ENCODE measurements around the gene COMMD10.

Gene COMMD10

GRCh38 chr5:116303340-116303739, 218.5 kb downstream of the COMMD10 start:
- Mint-ChIP-seq H3K4me3 (no peak overlapping the region), H3K27ac (no peak overlapping the region), H3K27me3 (no peaks in the 10 kb centered on the region), H3K9me3 (peaks cover 30% of the 10 kb centered on the region), H3K36me3 (ENCODE audit: low read depth) (peaks cover 88% of the 10 kb centered on the region), H3K4me1 (no peaks in the 10 kb centered on the region)
- DNase-seq (no peak), ATAC-seq (no peak)

GRCh38 chr5:116303810-116304209, 219.0 kb downstream of the COMMD10 start:
- H3K9me3 Mint-ChIP-seq = peaks cover 31% of the 10 kb centered on the region
- peaks cover 84% of the 10 kb centered on the region for H3K36me3 Mint-ChIP-seq (ENCODE audit: low read depth)
- H3K4me3 Mint-ChIP-seq = no peak overlapping the region
- H3K27me3 Mint-ChIP-seq = no peaks in the 10 kb centered on the region
- DNase-seq = no peak
- no peak overlapping the region for H3K27ac Mint-ChIP-seq
- no peaks in the 10 kb centered on the region for H3K4me1 Mint-ChIP-seq
- ATAC-seq = no peak

- no peaks in the 10 kb centered on the region for H3K4me1 Mint-ChIP-seq
- ATAC-seq = no peak
- DNase-seq = no peak
- no peak overlapping the region for H3K4me3 Mint-ChIP-seq
- H3K36me3 Mint-ChIP-seq (ENCODE audit: low read depth) = peaks cover 88% of the 10 kb centered on the region
- H3K27me3 Mint-ChIP-seq = no peaks in the 10 kb centered on the region
- H3K27ac Mint-ChIP-seq = no peak overlapping the region
- peaks cover 40% of the 10 kb centered on the region for H3K9me3 Mint-ChIP-seq
These were observed 221.1 kb downstream of the COMMD10 start for GRCh38 chr5:116305899-116306298.

GRCh38 chr5:116306846-116307245, 222.0 kb downstream of the COMMD10 start:
- H3K27ac Mint-ChIP-seq = no peak overlapping the region
- H3K36me3 Mint-ChIP-seq (ENCODE audit: low read depth) = peaks cover 90% of the 10 kb centered on the region
- ATAC-seq = no peak
- H3K9me3 Mint-ChIP-seq = peaks cover 45% of the 10 kb centered on the region
- H3K4me1 Mint-ChIP-seq = no peaks in the 10 kb centered on the region
- DNase-seq = no peak
- no peak overlapping the region for H3K4me3 Mint-ChIP-seq
- no peaks in the 10 kb centered on the region for H3K27me3 Mint-ChIP-seq

- ATAC-seq (no peak), DNase-seq (no peak)
- H3K9me3 Mint-ChIP-seq = peaks cover 45% of the 10 kb centered on the region
- peaks cover 90% of the 10 kb centered on the region for H3K36me3 Mint-ChIP-seq (ENCODE audit: low read depth)
- no peak overlapping the region for H3K27ac Mint-ChIP-seq
- peaks cover 4% of the 10 kb centered on the region for H3K4me1 Mint-ChIP-seq
- H3K27me3 Mint-ChIP-seq = no peaks in the 10 kb centered on the region
- no peak overlapping the region for H3K4me3 Mint-ChIP-seq
These were observed 223.6 kb downstream of the COMMD10 start for GRCh38 chr5:116308391-116308790.

- H3K27ac Mint-ChIP-seq = no peak overlapping the region
- peaks cover 76% of the 10 kb centered on the region for H3K36me3 Mint-ChIP-seq (ENCODE audit: low read depth)
- H3K9me3 Mint-ChIP-seq = peaks cover 41% of the 10 kb centered on the region
These were observed 228.5 kb downstream of the COMMD10 start for GRCh38 chr5:116313366-116313765.

GRCh38 chr5:116315531-116315930, 230.7 kb downstream of the COMMD10 start:
- peaks cover 43% of the 10 kb centered on the region for H3K9me3 Mint-ChIP-seq
- H3K27ac Mint-ChIP-seq = no peak overlapping the region
- H3K4me3 Mint-ChIP-seq = no peak overlapping the region
- ATAC-seq (peak; percentile 49), DNase-seq (no peak)
- peaks cover 5% of the 10 kb centered on the region for H3K4me1 Mint-ChIP-seq
- peaks cover 82% of the 10 kb centered on the region for H3K36me3 Mint-ChIP-seq (ENCODE audit: low read depth)
- no peaks in the 10 kb centered on the region for H3K27me3 Mint-ChIP-seq

More at GRCh38 chr5:116313366-116313765, 228.5 kb downstream of the COMMD10 start:
- H3K4me1 Mint-ChIP-seq = peaks cover 5% of the 10 kb centered on the region
- no peak overlapping the region for H3K4me3 Mint-ChIP-seq
- H3K27me3 Mint-ChIP-seq = no peaks in the 10 kb centered on the region
- DNase-seq = no peak
- ATAC-seq = no peak

- no peak overlapping the region for H3K27ac Mint-ChIP-seq
- DNase-seq = no peak
- no peak overlapping the region for H3K4me3 Mint-ChIP-seq
- peaks cover 80% of the 10 kb centered on the region for H3K36me3 Mint-ChIP-seq (ENCODE audit: low read depth)
- ATAC-seq = no peak
- no peaks in the 10 kb centered on the region for H3K27me3 Mint-ChIP-seq
- H3K9me3 Mint-ChIP-seq = peaks cover 54% of the 10 kb centered on the region
- H3K4me1 Mint-ChIP-seq = peaks cover 3% of the 10 kb centered on the region
These were observed 233.4 kb downstream of the COMMD10 start for GRCh38 chr5:116318091-116318854.

GRCh38 chr5:116320486-116320885, 235.7 kb downstream of the COMMD10 start:
- peaks cover 56% of the 10 kb centered on the region for H3K9me3 Mint-ChIP-seq
- no peaks in the 10 kb centered on the region for H3K27me3 Mint-ChIP-seq
- DNase-seq = no peak
- ATAC-seq = no peak
- H3K4me3 Mint-ChIP-seq = no peak overlapping the region
- no peak overlapping the region for H3K27ac Mint-ChIP-seq
- H3K36me3 Mint-ChIP-seq (ENCODE audit: low read depth) = peaks cover 80% of the 10 kb centered on the region
- no peaks in the 10 kb centered on the region for H3K4me1 Mint-ChIP-seq

- no peak for DNase-seq
- Mint-ChIP-seq H3K9me3 (peaks cover 50% of the 10 kb centered on the region), H3K27ac (no peak overlapping the region), H3K36me3 (ENCODE audit: low read depth) (peaks cover 67% of the 10 kb centered on the region), H3K4me1 (no peaks in the 10 kb centered on the region), H3K4me3 (no peak overlapping the region), H3K27me3 (no peaks in the 10 kb centered on the region)
- no peak for ATAC-seq
These were observed 244.7 kb downstream of the COMMD10 start for GRCh38 chr5:116329503-116329902.

GRCh38 chr5:116340799-116341198, 256.0 kb downstream of the COMMD10 start:
- Mint-ChIP-seq H3K27me3 (no peaks in the 10 kb centered on the region), H3K4me1 (no peaks in the 10 kb centered on the region), H3K9me3 (peaks cover 37% of the 10 kb centered on the region), H3K27ac (no peak overlapping the region), H3K4me3 (no peak overlapping the region), H3K36me3 (ENCODE audit: low read depth) (peaks cover 16% of the 10 kb centered on the region)
- ATAC-seq (no peak), DNase-seq (no peak)
